ENCODE results near the gene MACF1. TPM values are rescaled to one million over a fixed set of nuclear protein-coding genes. Genes with fewer than 3 reads are reported as not detected.
A peak's percentile ranks its signal among the peaks of the same experiment; 100 is the strongest.

Gene MACF1
- total and polyA plus RNA-seq, 9 donors: 93.6 to 331 (median 247) TPM

DNA sequence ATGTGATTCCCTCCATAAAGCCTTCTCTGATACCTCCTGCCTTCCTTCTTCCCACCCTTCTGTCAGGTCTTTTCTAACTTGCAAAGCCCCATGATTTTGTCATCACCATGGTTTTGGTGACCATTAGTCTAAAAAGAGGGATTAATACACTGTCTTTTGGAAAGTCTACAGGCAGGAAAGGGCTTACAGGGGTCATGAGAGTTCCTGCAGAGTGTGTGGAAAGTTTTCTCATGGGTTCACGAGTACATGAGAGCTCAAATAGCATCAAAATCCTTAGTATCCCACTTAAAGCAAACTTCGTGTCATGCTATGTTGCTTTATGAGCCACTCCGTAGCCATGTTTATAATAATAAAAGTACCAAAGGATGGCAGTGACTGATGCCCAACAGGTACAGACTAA is 200.4 kb downstream of the MACF1 start:
- TF ChIP-seq POLR2A (IDR thresholded peaks at IDR 0.05) (no peak), EP300 (IDR thresholded peaks at IDR 0.05) (no peak), CTCF (IDR thresholded peaks at IDR 0.05) (no peak)
- Histone ChIP-seq H3K27ac (no peak overlapping the region), H3K4me3 (no peak overlapping the region), H3K36me3 (no peaks in the 10 kb centered on the region), H3K9me3 (no peaks in the 10 kb centered on the region), H3K27me3 (no peaks in the 10 kb centered on the region), H3K4me1 (ENCODE audit: insufficient read depth) (peaks cover 6% of the 10 kb centered on the region)
- intact Hi-C loops (cut with DNase I): no loop called here
- WGBS, 3 donors: 78 to 85% (median 79%) methylated on average over 3 of the region's 3 CpGs
- no peak for DNase-seq

DNA sequence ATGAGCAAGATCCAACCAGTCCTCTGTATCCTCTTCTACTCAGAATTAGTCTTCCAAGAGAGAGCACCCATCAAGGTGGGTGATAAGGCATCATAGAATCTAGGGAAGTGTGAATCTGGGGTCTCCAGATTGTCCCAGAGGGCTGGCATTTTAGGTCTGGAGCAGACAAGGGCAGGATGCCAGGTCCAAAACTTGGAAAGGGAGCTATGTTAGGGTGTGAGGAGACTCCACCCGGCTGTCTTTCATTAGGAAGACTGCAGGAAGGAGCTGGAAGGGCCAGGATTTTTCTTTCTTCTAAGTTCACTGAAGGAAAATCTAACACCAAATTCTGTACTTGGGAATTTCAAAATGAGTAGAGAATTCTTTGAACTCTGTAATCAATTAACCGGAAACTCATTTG is 200.9 kb downstream of the MACF1 start:
- Histone ChIP-seq H3K4me3 (no peak overlapping the region), H3K9me3 (no peaks in the 10 kb centered on the region), H3K4me1 (ENCODE audit: insufficient read depth) (peaks cover 10% of the 10 kb centered on the region), H3K27me3 (no peaks in the 10 kb centered on the region), H3K36me3 (no peaks in the 10 kb centered on the region), H3K27ac (no peak overlapping the region)
- intact Hi-C loops (cut with DNase I): no loop called here
- TF ChIP-seq EP300 (IDR thresholded peaks at IDR 0.05) (no peak), CTCF (IDR thresholded peaks at IDR 0.05) (no peak), POLR2A (IDR thresholded peaks at IDR 0.05) (no peak)
- peak in 2 of 5 donors; percentile 36 to 50 for DNase-seq
- WGBS, 3 donors: 13 to 25% (median 16%) methylated on average over 2 of the region's 2 CpGs

- intact Hi-C loops (cut with DNase I): no loop called here
- Histone ChIP-seq H3K27me3 (no peaks in the 10 kb centered on the region), H3K4me1 (ENCODE audit: insufficient read depth) (peaks cover 20% of the 10 kb centered on the region), H3K36me3 (no peaks in the 10 kb centered on the region), H3K4me3 (no peak overlapping the region), H3K27ac (peak overlapping the region in 1 of 2 donors; percentile 4), H3K9me3 (no peaks in the 10 kb centered on the region)
- 44 to 56% (median 50%) methylated on average over 7 of the region's 7 CpGs for WGBS, 3 donors
- DNase-seq: no peak
- no peak for TF ChIP-seq CTCF (IDR thresholded peaks at IDR 0.05)
- TF ChIP-seq POLR2A (IDR thresholded peaks at IDR 0.05): no peak
Measured at GRCh38 chr1:39406533-39407450, 202.3 kb downstream of the MACF1 start.

GRCh38 chr1:39407510-39407895 is 203.0 kb downstream of the MACF1 start:
- Histone ChIP-seq H3K36me3 (no peaks in the 10 kb centered on the region), H3K4me1 (ENCODE audit: insufficient read depth) (peaks cover 25% of the 10 kb centered on the region), H3K27me3 (no peaks in the 10 kb centered on the region), H3K27ac (peak overlapping the region in 1 of 2 donors; percentile 4), H3K9me3 (no peaks in the 10 kb centered on the region), H3K4me3 (no peak overlapping the region)
- no peak for DNase-seq
- intact Hi-C loops (cut with DNase I): no loop called here
- TF ChIP-seq POLR2A (IDR thresholded peaks at IDR 0.05) (no peak), EP300 (IDR thresholded peaks at IDR 0.05) (no peak), CTCF (IDR thresholded peaks at IDR 0.05) (no peak)
- 51 to 53% (median 52%) methylated on average over 6 of the region's 6 CpGs for WGBS, 3 donors
